Measurements from ENCODE around the gene NPTXR.

NPTXR gene

DNA sequence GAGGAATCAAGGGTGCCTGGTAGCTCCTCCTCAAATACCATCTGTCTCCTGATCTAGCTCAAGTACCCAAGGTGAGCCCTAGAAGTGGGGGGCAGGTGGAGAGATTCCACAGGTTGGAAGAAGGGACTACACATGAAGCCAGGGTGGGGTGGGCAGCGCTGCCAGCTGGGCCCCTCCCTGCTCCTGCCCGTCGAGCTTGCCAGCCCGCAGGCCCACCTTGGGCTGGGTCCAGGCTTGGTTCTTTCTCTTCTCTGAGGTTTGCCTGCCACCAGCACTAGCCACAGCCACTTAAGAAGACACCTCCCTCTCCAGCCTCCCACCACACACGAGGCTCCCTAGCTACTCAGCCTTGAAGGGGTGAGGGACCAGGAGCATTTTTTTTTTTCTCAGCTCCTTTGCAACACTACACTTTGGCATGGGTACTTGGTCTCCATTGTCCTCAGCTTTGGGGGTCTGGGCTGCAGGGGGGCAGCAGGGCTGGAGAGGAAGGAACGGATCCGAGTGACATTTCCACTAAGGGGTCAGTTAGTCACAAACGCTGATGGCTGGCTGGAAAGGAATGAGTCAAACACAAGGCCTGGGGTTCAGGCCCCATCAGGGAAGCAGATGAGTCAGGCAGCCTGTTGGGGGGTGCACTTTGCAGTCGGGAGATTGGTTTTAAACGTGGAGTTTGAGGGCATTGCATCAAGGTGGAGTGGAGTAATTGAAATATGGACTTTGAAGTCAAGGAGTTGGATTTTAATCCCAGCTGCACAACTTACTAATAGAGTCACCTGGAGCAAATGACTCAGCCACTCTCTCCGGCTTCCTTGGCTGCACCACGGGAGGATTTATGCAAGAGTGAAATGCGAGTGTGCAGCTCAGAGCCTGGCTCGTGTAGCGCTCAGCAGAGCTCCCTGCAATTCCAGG lies 7.4 kb upstream of the NPTXR start:
- DNase-seq (ENCODE audit: low read depth), result no peak

- DNase-seq (ENCODE audit: low read depth), result no peak
These were observed 6.6 kb upstream of the NPTXR start for GRCh38 chr22:38850399-38850798.

DNA sequence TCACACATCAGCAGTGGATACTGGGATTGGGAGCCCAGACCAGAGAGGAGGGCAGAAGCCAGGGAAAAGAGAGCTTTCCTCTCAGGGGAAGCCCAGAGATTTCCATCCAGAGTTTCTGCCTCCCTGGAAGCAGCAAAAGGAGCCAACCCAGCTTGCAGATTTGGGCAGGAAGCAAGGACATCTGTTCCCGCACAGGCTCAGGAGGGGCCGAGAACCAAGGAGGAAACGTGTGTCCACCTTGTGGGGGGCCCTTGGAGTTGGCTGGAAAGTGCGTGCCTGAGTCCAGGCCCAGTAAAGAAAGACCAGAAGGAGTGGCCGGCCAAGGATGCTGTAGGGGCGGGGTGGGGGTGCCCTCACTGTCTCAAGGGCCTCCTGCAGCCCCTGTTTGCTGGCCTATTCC lies 6.0 kb upstream of the NPTXR start:
- DNase-seq (ENCODE audit: low read depth), result no peak

GRCh38 chr22:38846412-38846811 lies 2.6 kb upstream of the NPTXR start:
- DNase-seq (ENCODE audit: low read depth), result no peak

GRCh38 chr22:38845004-38845740 lies 1.3 kb upstream of the NPTXR start:
- DNase-seq (ENCODE audit: low read depth), result no peak

DNA sequence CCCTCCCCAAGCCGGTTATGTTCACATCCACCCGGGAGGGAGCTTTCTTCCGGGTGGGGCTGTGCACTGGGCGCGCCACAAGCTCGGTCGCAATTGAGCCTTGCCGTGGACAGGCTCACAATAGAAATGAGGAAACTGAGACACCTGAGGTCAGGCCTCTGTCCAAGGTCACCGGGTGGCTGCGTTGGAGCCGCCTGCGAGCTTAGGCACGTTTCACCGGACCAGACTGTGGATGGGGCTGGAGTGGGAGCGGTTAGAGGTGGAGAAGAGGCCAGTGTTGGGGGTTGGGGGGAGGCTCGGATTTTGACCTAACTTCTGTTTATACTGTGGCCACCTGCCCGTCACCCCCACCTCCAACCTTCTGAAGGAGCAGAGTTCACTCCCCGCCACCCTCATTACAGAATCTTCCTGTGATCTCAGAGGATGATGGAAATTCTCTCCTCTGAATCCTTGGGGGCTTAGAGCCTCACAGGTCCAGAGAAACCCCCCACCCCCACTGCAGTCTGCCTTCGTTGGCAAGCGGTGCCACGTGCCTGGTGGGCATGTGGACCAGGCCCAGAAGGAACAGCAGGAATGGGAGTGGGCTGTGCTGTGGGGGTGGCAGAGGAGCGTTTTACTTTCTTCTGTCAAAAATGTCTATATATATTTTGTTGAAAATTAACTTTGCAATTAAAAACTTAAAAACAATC lies 631 bp upstream of the NPTXR start:
- no peak for DNase-seq (ENCODE audit: low read depth)

DNA sequence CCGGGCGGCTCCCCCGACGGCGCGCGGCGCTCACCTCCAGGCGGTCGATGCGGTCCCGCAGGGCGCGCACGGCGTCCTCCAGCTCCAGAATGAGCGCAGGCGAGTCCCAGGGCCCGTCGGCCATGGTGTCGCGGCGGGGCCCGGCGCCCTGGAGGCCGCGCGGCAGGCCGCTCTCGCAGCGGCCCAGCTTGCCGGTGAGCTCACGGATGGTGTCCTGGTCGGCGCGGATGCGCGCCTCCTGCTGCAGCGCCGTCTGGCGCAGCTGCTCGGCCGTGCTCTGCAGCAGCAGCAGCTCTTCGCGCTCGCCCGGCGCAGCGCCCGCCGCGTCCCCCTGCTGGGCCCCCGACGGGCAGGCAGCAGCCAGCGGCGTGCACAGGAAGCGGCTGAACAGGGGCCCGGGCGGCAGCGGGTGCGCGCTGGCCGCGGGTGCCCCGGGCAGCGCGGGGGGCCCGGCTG lies 599 bp downstream of the NPTXR start:
- peak; percentile 18 for DNase-seq (ENCODE audit: low read depth)

DNA sequence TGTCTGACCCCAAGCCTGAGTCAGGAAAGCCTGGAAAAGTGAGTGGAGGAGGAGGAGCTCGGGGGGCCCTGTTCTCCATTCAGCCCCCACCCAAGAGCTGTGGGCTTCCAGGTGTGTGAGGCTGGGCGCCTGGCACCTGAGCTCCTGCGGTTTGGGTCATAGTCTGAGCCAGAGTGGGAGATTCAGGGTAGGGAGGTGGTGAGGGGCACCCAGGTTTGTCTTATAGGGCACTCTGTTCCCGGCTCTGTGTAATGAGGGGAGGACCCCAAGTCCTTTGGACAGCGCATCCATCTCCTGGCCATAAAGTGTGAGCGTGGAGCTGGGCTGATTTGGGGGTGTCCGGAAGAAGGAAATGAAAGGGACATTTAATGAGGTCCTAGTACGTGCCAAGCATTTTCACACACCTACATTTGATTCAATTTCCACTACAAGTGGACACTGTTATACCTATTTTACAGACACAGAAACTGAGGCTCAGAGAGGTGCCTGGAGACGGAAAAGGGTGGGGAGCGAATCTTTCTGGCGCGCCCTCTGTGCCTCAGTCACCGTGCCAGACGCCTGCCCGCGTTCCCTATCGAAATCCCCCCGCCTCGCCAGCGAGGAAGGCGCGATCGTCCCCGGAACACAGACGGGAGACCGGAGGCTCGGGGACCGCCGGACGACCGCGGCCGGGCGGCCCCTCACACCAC lies 1.2 kb downstream of the NPTXR start:
- DNase-seq (ENCODE audit: low read depth), result no peak

GRCh38 chr22:38841635-38842034 lies 2.2 kb downstream of the NPTXR start:
- no peak for DNase-seq (ENCODE audit: low read depth)

DNA sequence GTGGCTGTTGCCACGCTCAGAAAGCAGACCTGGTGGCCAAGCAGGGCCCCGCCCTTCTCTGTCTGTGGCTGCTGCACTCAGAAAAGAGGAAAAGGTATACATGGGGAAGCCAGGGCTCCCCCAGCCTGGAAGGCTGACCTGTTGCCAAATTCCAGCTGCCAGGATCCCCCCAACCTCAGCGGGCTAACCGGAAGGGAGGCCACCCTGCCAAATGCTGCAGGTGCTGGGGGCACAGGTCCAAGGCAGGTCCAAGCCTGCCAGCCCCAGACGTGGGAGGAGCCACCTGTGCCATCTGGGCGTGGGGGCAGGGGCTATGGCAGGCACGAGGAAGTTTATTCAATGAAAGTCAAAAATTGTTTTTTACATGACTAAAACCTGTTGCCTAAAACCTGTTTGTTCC lies 2.6 kb downstream of the NPTXR start:
- DNase-seq (ENCODE audit: low read depth), result no peak

GRCh38 chr22:38840129-38840528 lies 3.7 kb downstream of the NPTXR start:
- DNase-seq (ENCODE audit: low read depth), result no peak

DNA sequence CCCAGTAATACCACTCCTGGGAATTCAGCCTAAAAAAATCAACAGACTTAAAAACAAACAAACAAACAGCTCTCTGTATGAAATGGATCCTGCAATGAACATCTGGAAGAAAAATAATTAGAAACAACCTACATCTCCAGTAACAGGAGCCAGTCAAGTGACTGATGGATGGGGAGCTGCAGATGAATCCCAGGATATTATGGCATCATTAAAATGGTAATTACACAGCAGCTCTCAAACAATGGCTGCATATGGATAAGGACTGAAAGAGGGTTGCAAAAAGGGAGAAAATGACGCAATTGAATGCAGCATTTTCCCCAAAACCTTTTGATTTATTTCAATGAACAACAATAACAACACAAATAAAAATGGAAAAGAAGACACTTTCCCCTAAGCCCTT lies 4.1 kb downstream of the NPTXR start:
- DNase-seq (ENCODE audit: low read depth), result no peak

- DNase-seq (ENCODE audit: low read depth), result no peak
These were observed 6.4 kb downstream of the NPTXR start for GRCh38 chr22:38837414-38837928.

- no peak for DNase-seq (ENCODE audit: low read depth)
These were observed 7.9 kb downstream of the NPTXR start for GRCh38 chr22:38835888-38836301.

GRCh38 chr22:38834991-38835390 lies 8.8 kb downstream of the NPTXR start:
- DNase-seq (ENCODE audit: low read depth), result no peak

- DNase-seq (ENCODE audit: low read depth), result no peak
These were observed 9.4 kb downstream of the NPTXR start for GRCh38 chr22:38834215-38834953.

DNA sequence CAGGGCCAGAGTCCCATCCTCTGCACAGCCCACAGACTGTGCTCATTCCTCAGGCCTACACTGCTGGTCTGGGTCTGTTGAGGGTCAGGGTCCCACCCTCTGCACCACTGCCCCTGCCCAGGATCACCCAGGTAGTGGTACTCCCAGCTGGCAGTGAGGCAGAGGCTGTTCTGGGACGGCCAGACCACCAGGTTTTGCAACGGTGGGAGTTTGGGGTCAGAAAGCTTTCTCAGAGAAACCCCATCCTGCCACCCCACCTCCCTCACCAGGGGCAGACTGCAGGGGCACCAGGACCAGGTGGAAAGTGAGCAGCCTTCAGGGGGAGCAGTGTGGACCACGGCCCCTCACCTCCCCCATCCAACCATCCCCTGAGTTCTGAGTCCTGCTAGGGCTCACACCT lies 10.8 kb downstream of the NPTXR start:
- no peak for DNase-seq (ENCODE audit: low read depth)

DNA sequence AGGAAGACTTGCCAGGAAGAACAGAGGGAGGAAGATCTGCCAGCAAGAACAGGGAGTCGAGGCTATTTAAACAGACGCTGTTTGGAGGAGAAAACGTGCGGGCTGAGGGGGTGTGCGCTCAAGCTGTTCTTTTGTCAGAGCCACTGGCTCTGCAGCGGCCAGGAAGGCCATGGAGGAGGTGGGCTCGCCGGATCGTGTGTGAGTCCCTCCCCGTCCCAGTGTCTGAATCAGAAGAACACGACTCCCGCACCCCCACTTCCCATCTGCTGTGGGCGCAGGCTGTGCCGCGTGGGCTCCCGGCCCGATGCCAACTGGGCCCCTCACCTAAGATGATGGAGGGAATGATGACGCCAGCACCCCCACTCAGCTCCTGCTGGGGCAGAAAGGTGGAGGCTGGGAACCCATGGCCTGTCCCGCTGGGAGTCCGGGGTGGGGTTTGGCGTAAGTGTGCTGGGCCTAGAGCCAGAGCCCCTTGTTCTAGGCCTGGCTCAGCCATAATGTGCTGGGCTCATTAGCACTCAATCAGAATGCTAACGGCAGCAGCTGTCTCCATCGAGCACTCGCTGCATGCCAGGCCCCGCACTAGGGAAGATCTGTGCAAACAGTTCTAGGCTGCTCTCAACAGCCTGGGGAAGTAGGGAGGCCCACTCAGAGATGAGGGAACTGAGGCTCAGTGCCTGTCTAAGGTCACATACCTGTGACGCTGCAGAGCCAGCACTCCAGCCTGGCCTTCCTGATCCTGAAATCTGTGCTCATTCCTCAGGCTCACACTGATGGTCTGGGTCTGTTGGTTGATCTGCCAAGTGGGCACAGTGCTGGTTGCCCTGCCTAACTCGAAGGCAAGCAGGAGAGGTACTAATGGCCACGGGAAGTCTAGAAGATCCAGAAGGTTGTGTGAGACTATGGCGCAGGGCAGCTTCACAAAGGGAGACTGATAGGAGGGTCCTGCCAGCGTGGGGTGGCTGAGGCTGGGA lies 11.5 kb downstream of the NPTXR start:
- DNase-seq (ENCODE audit: low read depth), result no peak

DNA sequence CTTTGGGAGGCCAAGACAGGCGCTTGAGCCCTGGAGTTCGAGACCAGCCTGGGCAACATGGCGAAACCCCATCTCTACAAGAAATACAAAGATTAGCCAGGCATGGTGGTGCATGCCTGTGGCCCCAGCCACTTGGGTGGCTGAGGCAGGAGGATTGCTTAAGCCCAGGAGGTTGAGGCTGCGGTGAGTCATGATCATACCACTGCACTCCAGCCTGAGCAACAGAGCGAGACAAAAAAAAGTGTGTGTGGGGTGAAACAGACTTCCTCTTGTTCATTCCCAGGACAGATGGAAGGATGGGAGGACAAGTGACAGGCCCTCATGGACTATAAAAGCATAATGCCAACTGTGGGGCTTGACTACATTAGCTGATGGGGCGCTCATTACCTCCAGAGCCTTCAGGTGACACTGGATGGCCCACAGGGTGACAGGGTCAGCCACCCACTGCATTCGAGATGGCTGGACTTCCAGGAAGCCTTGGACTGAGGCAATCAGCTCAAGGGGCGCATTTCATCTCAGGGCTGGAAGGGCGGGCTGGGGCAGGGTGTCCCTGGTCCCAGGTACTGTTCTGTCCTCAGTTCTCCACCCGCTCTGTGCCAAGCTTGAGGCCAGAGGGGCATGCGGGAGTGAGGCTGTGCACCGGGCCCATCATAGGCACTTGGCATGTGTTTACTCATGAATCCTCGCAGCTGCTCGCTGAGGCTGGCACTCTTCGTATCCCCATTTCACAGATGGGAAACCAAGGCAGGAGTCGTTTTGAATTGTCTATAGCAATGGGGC lies 12.5 kb downstream of the NPTXR start:
- DNase-seq (ENCODE audit: low read depth), result no peak

Measured in stimulated activated CD4-positive, alpha-beta T cell treated with anti-CD3 and anti-CD28 coated beads, Interleukin-2, amount 100 ng/mL, for 4 hours (primary cell).